GM12891 (cell line): ENCODE data around the gene AEBP1.

ENCODE experiments used
- PAX5 ChIP-seq: IDR thresholded peaks from 2 replicates; pipeline ENCODE4 v1.6.1; 2011; ENCODE audit warnings: low read length, moderate library complexity, mild to moderate bottlenecking; ENCODE audit not compliant: insufficient read depth, severe bottlenecking
- POLR2A ChIP-seq: IDR thresholded peaks from 2 replicates; pipeline ENCODE4 v1.6.1; 2011; ENCODE audit warnings: low read depth, low read length, control low read depth
- POLR2AphosphoS5 ChIP-seq: IDR thresholded peaks from 2 replicates; pipeline ENCODE4 v1.6.1; 2011; ENCODE audit warnings: low read depth, low read length, control low read depth
- POU2F2 ChIP-seq: IDR thresholded peaks from 2 replicates; pipeline ENCODE4 v1.6.1; 2011; ENCODE audit warnings: low read depth, mild to moderate bottlenecking, control low read depth, low read length, moderate library complexity
- SPI1 ChIP-seq: IDR thresholded peaks from 2 replicates; pipeline ENCODE4 v1.6.1; 2011; ENCODE audit warnings: low read depth, low read length, control low read depth
- TAF1 ChIP-seq: IDR thresholded peaks from 2 replicates; pipeline ENCODE4 v1.6.1; 2011; ENCODE audit warnings: low read depth, low read length, control low read depth

DNA sequence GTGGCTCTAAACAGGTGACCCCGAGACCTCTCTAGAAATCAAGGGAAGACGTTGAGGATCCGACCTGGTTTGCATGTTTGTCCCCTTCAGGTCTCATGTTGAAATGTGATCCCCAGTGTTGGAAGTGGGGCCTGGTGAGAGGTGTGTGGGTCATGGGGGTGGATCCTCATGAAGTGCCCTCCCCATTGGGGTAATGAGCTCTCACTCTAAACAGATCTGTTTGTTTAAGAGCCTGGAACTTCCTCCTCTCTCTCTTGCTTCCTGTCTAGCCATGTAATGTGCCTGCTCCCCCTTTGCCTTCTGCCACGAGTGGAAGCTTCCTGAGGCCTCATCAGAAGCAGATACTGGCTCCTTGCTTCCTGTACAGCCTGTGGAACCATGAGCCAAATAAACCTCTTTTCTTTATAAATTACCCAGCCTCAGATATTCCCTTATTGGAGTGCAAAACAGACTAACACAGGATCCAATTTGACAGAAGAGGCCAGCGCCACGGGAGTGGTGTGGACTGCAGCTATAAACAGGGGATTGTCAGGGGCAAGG lies 11.0 kb upstream of the AEBP1 start:
- TF ChIP-seq POLR2A (no peak), POLR2AphosphoS5 (no peak), PAX5 (no peak), TAF1 (no peak), SPI1 (no peak), POU2F2 (no peak)
